SK-N-SH (cell line): ENCODE measurements around the gene SNHG17.

ENCODE experiments used
- FOXJ3 ChIP-seq: sonication (generic); formaldehyde crosslinking; IDR thresholded peaks from 2 replicates; pipeline ENCODE4 v1.5.1; 2020; ENCODE audit warnings: mild to moderate bottlenecking, missing genetic modification reagents
- GABPA ChIP-seq: IDR thresholded peaks from 2 replicates; pipeline ENCODE4 v1.4.0; 2012; ENCODE audit warnings: low read depth, mild to moderate bottlenecking
- POLR2AphosphoS5 ChIP-seq: IDR thresholded peaks from 2 replicates; pipeline ENCODE4 v1.6.1; 2012; ENCODE audit warnings: low read depth, low read length
- RFX5 ChIP-seq: IDR thresholded peaks from 2 replicates; pipeline ENCODE4 v1.6.1; 2012; ENCODE audit warnings: mild to moderate bottlenecking, improper control_type of control experiment, low read length
- SMC3 ChIP-seq: IDR thresholded peaks from 2 replicates; pipeline ENCODE4 v1.6.1; 2012; ENCODE audit warnings: low read depth, low read length, improper control_type of control experiment
- TF ChIP-seq, protein P1 (sequence below): fragments of 200-600 bp; sonication (generic); IDR thresholded peaks from 2 replicates; pipeline ENCODE4 v1.6.1; 2017; ENCODE audit warnings: antibody characterized with exemption, mild to moderate bottlenecking, moderate library complexity
- TF ChIP-seq, protein P2 (sequence below): IDR thresholded peaks from 2 replicates; pipeline ENCODE4 v1.4.0; 2012; ENCODE audit warnings: low read depth, borderline replicate concordance
- TF ChIP-seq, protein P3 (sequence below): IDR thresholded peaks from 2 replicates; pipeline ENCODE4 v1.6.1; 2012; ENCODE audit warnings: mild to moderate bottlenecking, low read depth, low read length, moderate library complexity

DNA sequence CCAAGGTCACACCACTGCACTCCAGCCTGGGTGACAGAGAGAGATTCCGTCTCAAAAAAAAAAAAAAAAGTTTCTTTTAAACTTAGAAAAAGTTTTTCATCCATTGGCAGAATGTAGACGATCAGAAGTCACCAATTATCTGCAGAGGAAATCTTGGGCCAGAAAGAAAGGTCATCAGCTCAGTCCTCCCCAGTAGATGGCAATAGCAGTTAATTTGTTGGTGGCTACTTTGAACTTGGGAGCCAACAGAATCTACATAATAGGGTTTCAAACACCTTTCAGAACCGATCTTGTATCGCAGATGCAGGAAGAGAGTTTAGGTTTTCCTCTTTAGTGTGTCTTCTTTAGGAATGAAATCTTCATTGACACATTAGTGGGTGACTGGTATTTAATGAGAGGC is 47.2 kb downstream of the SNHG17 start:
- TF ChIP-seq, protein P1, sequence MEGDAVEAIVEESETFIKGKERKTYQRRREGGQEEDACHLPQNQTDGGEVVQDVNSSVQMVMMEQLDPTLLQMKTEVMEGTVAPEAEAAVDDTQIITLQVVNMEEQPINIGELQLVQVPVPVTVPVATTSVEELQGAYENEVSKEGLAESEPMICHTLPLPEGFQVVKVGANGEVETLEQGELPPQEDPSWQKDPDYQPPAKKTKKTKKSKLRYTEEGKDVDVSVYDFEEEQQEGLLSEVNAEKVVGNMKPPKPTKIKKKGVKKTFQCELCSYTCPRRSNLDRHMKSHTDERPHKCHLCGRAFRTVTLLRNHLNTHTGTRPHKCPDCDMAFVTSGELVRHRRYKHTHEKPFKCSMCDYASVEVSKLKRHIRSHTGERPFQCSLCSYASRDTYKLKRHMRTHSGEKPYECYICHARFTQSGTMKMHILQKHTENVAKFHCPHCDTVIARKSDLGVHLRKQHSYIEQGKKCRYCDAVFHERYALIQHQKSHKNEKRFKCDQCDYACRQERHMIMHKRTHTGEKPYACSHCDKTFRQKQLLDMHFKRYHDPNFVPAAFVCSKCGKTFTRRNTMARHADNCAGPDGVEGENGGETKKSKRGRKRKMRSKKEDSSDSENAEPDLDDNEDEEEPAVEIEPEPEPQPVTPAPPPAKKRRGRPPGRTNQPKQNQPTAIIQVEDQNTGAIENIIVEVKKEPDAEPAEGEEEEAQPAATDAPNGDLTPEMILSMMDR = peak; percentile 15; the same call in 1 of the 2 replicates
- TF ChIP-seq RFX5 (no peak), GABPA (no peak), FOXJ3 (no peak), POLR2AphosphoS5 (no peak), SMC3 (no peak)
- TF ChIP-seq, protein P2, sequence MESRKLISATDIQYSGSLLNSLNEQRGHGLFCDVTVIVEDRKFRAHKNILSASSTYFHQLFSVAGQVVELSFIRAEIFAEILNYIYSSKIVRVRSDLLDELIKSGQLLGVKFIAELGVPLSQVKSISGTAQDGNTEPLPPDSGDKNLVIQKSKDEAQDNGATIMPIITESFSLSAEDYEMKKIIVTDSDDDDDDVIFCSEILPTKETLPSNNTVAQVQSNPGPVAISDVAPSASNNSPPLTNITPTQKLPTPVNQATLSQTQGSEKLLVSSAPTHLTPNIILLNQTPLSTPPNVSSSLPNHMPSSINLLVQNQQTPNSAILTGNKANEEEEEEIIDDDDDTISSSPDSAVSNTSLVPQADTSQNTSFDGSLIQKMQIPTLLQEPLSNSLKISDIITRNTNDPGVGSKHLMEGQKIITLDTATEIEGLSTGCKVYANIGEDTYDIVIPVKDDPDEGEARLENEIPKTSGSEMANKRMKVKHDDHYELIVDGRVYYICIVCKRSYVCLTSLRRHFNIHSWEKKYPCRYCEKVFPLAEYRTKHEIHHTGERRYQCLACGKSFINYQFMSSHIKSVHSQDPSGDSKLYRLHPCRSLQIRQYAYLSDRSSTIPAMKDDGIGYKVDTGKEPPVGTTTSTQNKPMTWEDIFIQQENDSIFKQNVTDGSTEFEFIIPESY = no peak
- TF ChIP-seq, protein P3, sequence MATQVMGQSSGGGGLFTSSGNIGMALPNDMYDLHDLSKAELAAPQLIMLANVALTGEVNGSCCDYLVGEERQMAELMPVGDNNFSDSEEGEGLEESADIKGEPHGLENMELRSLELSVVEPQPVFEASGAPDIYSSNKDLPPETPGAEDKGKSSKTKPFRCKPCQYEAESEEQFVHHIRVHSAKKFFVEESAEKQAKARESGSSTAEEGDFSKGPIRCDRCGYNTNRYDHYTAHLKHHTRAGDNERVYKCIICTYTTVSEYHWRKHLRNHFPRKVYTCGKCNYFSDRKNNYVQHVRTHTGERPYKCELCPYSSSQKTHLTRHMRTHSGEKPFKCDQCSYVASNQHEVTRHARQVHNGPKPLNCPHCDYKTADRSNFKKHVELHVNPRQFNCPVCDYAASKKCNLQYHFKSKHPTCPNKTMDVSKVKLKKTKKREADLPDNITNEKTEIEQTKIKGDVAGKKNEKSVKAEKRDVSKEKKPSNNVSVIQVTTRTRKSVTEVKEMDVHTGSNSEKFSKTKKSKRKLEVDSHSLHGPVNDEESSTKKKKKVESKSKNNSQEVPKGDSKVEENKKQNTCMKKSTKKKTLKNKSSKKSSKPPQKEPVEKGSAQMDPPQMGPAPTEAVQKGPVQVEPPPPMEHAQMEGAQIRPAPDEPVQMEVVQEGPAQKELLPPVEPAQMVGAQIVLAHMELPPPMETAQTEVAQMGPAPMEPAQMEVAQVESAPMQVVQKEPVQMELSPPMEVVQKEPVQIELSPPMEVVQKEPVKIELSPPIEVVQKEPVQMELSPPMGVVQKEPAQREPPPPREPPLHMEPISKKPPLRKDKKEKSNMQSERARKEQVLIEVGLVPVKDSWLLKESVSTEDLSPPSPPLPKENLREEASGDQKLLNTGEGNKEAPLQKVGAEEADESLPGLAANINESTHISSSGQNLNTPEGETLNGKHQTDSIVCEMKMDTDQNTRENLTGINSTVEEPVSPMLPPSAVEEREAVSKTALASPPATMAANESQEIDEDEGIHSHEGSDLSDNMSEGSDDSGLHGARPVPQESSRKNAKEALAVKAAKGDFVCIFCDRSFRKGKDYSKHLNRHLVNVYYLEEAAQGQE = no peak
